OCI-M1 (cell line): Measurements from ENCODE around the gene ASTN2.

Source experiments
- DNase-seq: peaks from one replicate; lab custom pipeline; 2025; lab: John Stamatoyannopoulos, UW

ASTN2 gene

GRCh38 chr9:116422119-116422979 is 992.5 kb downstream of the ASTN2 start:
- peak; percentile 91 for DNase-seq

GRCh38 chr9:116420993-116421538 is 993.8 kb downstream of the ASTN2 start:
- DNase-seq: peak; percentile 83

GRCh38 chr9:116419181-116419580 is 995.7 kb downstream of the ASTN2 start:
- no peak for DNase-seq

- DNase-seq: peak; percentile 14
Measured at GRCh38 chr9:116417464-116417863, 997.4 kb downstream of the ASTN2 start.

DNA sequence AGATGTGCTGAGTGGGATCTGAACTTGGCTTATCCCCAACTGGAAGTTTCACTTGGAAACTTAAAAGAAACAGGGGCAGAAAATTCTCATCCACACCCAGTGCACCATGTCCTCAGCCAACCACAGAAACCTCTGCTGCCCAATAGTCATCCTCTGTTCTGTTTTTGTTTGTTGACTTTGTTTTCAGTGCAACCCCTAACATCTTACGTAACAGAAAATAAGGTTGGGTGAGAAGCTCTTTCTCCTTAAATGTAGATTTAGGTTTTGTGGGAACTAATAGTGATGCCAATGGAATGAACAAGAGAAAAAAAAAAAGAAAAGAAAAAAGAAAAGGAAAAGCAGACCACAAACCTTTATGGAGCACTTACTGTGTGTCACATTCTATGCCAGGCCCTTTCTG is 998.4 kb downstream of the ASTN2 start:
- DNase-seq: no peak

- DNase-seq: no peak
Measured at GRCh38 chr9:116414374-116414773, 1000.5 kb downstream of the ASTN2 start.

GRCh38 chr9:116411506-116411905 is 1003.4 kb downstream of the ASTN2 start:
- no peak for DNase-seq

DNA sequence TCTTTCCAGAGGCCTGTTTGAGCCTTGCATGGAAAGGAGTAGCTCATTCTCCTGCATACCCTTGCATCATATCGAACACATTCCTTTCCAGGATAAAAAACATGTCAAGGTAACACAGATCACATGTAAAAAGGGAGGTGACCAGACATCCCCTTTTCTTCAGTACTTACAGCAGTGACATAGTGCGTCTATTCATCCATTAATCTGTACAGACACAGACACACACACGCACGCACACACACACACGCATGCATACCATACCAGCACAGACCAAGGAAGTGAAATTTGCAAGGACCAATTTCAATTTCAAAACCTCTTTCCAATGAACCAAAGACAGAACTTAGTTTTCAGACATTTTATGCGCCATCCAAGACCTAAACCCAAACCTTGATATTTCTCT is 1005.2 kb downstream of the ASTN2 start:
- DNase-seq: no peak

DNA sequence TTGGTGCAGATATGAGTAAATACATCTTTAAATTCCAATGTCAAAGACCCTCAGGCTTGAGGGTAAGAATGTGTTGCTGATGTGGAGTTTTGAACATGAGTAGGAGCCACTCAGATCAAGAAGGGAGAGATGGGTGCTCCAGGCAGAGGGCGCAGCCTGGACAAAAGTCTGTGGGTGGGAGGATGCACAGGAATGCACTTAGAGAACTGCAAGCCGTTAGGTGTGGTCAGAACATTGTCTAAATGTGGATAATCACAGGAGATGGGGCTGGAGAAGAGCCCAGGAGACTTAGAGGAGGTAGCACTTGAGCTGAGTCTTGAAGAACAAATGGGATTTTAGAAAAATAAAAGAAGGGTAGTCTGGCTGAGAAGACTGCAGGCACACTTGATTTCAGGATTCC is 1005.7 kb downstream of the ASTN2 start:
- no peak for DNase-seq

DNA sequence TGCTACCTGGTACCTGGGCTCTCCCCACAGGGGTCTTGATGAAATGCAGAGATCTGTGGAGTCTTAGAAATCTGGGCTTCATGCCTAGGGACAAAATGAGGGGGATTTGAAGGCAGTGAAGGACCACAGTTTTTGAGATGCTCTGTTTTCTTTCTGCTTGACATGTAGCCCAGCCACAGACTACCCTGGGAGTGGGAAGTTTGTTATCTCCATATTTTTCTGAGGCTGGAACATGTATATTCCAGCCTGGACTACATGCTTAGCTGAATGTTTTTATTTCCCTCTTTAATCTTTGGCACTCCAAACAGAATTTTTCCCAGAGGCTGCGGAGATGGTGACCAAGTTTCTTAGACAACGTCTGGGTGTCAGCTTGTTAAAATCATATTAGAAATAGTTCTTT is 1008.4 kb downstream of the ASTN2 start:
- no peak for DNase-seq

- no peak for DNase-seq
Measured at GRCh38 chr9:116405321-116405720, 1009.5 kb downstream of the ASTN2 start.

DNA sequence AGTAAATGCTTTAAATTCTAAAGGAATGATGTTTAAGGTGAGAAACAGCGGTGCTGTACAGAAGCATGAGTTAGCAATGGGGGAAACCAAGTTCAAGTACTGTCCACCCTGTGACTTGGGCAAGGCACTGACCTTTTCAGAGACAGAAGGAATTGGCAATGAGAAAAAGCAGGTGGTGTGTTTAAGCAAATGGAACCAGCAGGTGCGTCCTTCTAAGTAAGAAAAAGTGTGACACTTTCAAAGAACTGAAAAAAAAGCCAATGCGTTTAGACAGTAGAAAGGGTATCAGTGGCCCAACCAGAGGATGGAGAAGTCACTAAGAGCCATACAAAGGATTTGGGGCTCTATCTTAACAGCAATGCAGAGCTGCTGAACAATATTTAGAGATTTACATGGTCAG is 1010.6 kb downstream of the ASTN2 start:
- DNase-seq: no peak

DNA sequence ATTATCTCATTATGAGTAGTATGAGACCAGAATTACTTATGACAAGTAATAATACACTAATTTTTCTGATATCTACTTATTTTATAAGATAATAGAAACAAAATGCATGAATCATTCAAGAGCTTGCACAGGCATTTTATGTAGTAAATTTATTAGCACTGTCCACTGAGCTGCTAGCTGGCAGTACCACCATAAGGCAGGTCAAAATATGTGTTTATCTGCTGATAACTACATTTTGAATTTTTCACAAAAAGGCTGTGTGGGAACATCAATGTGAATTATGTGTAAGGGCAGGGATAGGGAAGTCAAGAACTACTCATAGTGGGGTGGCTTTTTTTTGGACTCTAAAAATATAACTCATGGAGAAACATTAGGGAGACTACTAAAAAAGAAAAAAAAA is 1011.7 kb downstream of the ASTN2 start:
- no peak for DNase-seq

GRCh38 chr9:116395699-116396037 is 1019.2 kb downstream of the ASTN2 start:
- DNase-seq: no peak

GRCh38 chr9:116394894-116395698 is 1019.8 kb downstream of the ASTN2 start:
- peak; percentile 91 for DNase-seq

- no peak for DNase-seq
Measured at GRCh38 chr9:116394070-116394469, 1020.8 kb downstream of the ASTN2 start.

DNA sequence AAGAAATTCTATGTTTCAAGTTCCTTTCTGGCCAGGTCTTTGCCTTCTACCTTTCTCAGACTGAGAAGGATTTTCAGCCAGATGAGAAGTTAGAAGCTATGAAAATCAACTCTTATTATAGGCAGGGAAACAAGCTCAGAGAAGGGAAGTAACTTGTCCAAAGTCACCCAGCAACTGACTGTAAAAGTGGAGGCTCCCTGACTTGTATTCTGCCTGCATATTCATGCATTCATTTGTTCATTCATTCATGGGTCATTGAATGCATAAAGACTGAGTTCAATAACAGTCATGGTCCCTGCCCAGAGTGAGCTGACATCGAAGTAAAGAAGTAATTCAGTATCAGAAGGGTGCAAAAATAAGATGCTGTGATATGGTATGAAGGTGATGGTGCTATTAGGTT is 1021.7 kb downstream of the ASTN2 start:
- no peak for DNase-seq

DNA sequence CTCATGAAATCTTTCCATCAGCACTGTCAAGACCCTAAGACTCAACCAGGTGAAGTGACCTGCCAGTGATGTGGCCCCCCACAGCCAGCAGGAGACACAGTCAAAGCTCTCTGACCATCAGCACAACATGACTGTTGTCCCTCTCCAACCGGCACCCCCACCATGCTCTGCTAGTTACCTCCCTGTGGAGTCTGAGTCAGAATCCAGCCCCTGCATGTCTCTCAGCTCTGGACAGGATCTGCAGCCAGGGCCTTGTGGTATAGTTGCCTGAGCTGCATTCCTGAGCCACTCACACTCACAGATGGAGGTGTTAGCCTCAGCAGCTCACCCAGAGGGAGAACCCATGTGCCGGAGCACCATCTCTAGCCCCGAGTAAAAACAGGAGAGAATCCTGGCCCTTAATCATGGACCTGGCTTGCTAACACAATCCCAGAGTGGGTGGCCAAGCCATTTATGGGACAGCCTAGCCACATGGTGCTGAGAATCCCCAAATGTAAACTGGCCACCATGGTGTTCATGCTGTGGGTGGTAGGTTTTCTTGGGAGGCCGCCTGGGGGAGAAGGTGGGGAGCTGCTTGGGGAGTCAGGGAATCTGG is 1023.5 kb downstream of the ASTN2 start:
- DNase-seq: no peak

- DNase-seq: peak; percentile 86
Measured at GRCh38 chr9:116390303-116391228, 1024.3 kb downstream of the ASTN2 start.

GRCh38 chr9:116389541-116390302 is 1025.1 kb downstream of the ASTN2 start:
- no peak for DNase-seq
